HepG2 (cell line): Measurements from ENCODE around the gene DDX49. TPM values are rescaled to one million over a fixed set of nuclear protein-coding genes. Genes with fewer than 3 reads are reported as not detected.

Source experiments
- ATAC-seq: fragments of 200-7000 bp; cut with Tn5 transposase; 3 replicates; pipeline ENCODE4 v1.9.1; 2020; ENCODE audit warnings: mild to moderate bottlenecking, moderate library complexity
- BruUV-seq: library from RNA; stranded (reverse); fragments of 400-500 nt; replicated peaks from 2 replicates; lab custom pipeline; 2021; lab: Mats Ljungman, UMichigan
- CTCF ChIA-PET: fragments of 300-600 bp; formaldehyde crosslinking; extraction: SDS; loops from one replicate; lab custom pipeline; 2021; ENCODE audit warnings: low total read pairs, inconsistent platforms, low intra/inter-chr PET ratio; lab: Yijun Ruan, JAX
- POLR2A ChIA-PET: fragments of 350-600 bp; sonication (Branson Sonifier 250); formaldehyde crosslinking; loops from one replicate; lab custom pipeline; 2020; ENCODE audit warnings: antibody characterized with exemption, inconsistent platforms; lab: Yijun Ruan, JAX
- DNase-seq: peaks from one replicate; pipeline ENCODE4 v3.0.0-alpha.2; 2015; ENCODE audit warnings: low spot score
- FAIRE-seq: peaks from 3 replicates; lab custom pipeline; 2011; peaks lifted over from hg19 to GRCh38; lab: Jason Lieb, UNC
- H2AFZ ChIP-seq: one replicate; pipeline ENCODE4 v1.6.1; 2011; ENCODE audit warnings: low read length, inconsistent platforms
- H3K27ac ChIP-seq: fragments of 300-600 bp; 3 replicates; pipeline ENCODE4 v1.8.0; 2011; ENCODE audit warnings: mixed run types, mild to moderate bottlenecking, mixed read lengths, low read length, inconsistent platforms; ENCODE audit not compliant: insufficient read depth; ENCODE audit errors: extremely low read length
- H3K27me3 ChIP-seq, 2 experiments: fragments of 200-600 bp in 1 of 2; 2 replicates in 1 of 2; 3 replicates in 1 of 2; pipeline versions ENCODE4 v1.6.0 to v1.8.0; 2011; ENCODE audit warnings: low read length in 2 of 2, mild to moderate bottlenecking in 2 of 2, moderate library complexity in 2 of 2, inconsistent platforms in 1 of 2; ENCODE audit not compliant: insufficient read depth in 2 of 2, control insufficient read depth in 1 of 2
- H3K36me3 ChIP-seq, 2 experiments: fragments of 200-600 bp in 1 of 2; replicated peaks in 1 of 2; 2 replicates in 1 of 2; 3 replicates in 1 of 2; pipeline versions ENCODE4 v1.5.1 to v1.8.0; 2011; ENCODE audit warnings: low read length in 2 of 2, inconsistent platforms in 1 of 2; ENCODE audit not compliant: insufficient read depth in 2 of 2, control insufficient read depth in 1 of 2
- H3K4me1 ChIP-seq: 2 replicates; pipeline ENCODE4 v1.5.1; 2012; ENCODE audit warnings: low read length, inconsistent platforms; ENCODE audit not compliant: insufficient read depth
- H3K4me2 ChIP-seq: 2 replicates; pipeline ENCODE4 v1.6.0; 2011; ENCODE audit warnings: low read depth, low read length, inconsistent platforms
- H3K4me3 ChIP-seq, 3 experiments: fragments of 200-600 bp in 1 of 3; sonication (generic), shearing (Covaris generic) in 1 of 3; replicated peaks in 1 of 3; 2 replicates each; pipeline ENCODE4 v1.5.1; 2011 to 2016; ENCODE audit warnings: low read length in 3 of 3, inconsistent platforms in 2 of 3, low read depth in 2 of 3, mild to moderate bottlenecking in 2 of 3, control low read depth in 1 of 3, mixed read lengths in 1 of 3; ENCODE audit not compliant: insufficient read depth in 1 of 3
- H3K79me2 ChIP-seq: one replicate; pipeline ENCODE4 v1.6.1; 2011; ENCODE audit warnings: low read length, inconsistent platforms; ENCODE audit not compliant: insufficient read depth
- H3K9ac ChIP-seq: 2 replicates; pipeline ENCODE4 v1.6.0; 2011; ENCODE audit warnings: mild to moderate bottlenecking, low read depth, low read length, inconsistent platforms; ENCODE audit not compliant: insufficient read depth
- H3K9me3 ChIP-seq: 2 replicates; pipeline ENCODE4 v1.5.1; 2012; ENCODE audit warnings: mild to moderate bottlenecking, low read length
- H4K20me1 ChIP-seq: 2 replicates; pipeline ENCODE4 v1.6.0; 2011; ENCODE audit warnings: inconsistent platforms, mild to moderate bottlenecking, low read length, moderate library complexity; ENCODE audit not compliant: insufficient read depth
- AGO2 ChIP-seq: fragments of 200-400 bp; formaldehyde crosslinking; optimal IDR thresholded peaks from 2 replicates; pipeline ENCODE3; 2017; ENCODE audit warnings: mild to moderate bottlenecking, low read depth, low read length, moderate library complexity
- BHLHE40 ChIP-seq: IDR thresholded peaks from 2 replicates; pipeline ENCODE4 v1.6.1; 2011; ENCODE audit warnings: low read length, improper control_type of control experiment
- FIP1L1 ChIP-seq: fragments of 200-400 bp; formaldehyde crosslinking; IDR thresholded peaks from 2 replicates; pipeline ENCODE4 v1.6.1; 2018; ENCODE audit warnings: low read depth, mild to moderate bottlenecking, low read length, moderate library complexity, borderline replicate concordance; ENCODE audit not compliant: insufficient read depth
- HMGA1 ChIP-seq: sonication (generic); formaldehyde crosslinking; conservative IDR thresholded peaks from 2 replicates; pipeline ENCODE4 v1.4.0; 2020; ENCODE audit warnings: missing genetic modification reagents
- HOXD1 ChIP-seq: sonication (generic); formaldehyde crosslinking; IDR thresholded peaks from 2 replicates; pipeline ENCODE4 v1.5.0; 2020; ENCODE audit warnings: missing genetic modification reagents
- MBD4 ChIP-seq: IDR thresholded peaks from 2 replicates; pipeline ENCODE4 v1.6.1; 2012; ENCODE audit warnings: low read length, inconsistent platforms, borderline replicate concordance
- PPARG ChIP-seq: conservative IDR thresholded peaks from 2 replicates; pipeline ENCODE4 v1.6.1; 2016; ENCODE audit warnings: missing biosample characterization, missing genetic modification reagents
- RBFOX2 ChIP-seq: fragments of 200-400 bp; formaldehyde crosslinking; IDR thresholded peaks from 2 replicates; pipeline ENCODE4 v1.6.1; 2017; ENCODE audit warnings: low read depth, mild to moderate bottlenecking, low read length
- SMC3 ChIP-seq: IDR thresholded peaks from 2 replicates; pipeline ENCODE4 v1.6.1; 2011; ENCODE audit warnings: low read length, improper control_type of control experiment
- SRY ChIP-seq: sonication (generic); formaldehyde crosslinking; IDR thresholded peaks from 2 replicates; pipeline ENCODE4 v1.8.0; 2022; ENCODE audit warnings: mild to moderate bottlenecking, missing genetic modification reagents
- ZNF12 ChIP-seq: sonication (generic); formaldehyde crosslinking; IDR thresholded peaks from 2 replicates; pipeline ENCODE4 v1.5.0; 2020; ENCODE audit warnings: missing genetic modification reagents
- ZNF264 ChIP-seq: sonication (generic); formaldehyde crosslinking; IDR thresholded peaks from 2 replicates; pipeline ENCODE4 v1.4.0; 2020; ENCODE audit warnings: missing genetic modification reagents
- ZNF569 ChIP-seq: sonication (generic); formaldehyde crosslinking; IDR thresholded peaks from 2 replicates; pipeline ENCODE4 v1.5.0; 2020; ENCODE audit warnings: mild to moderate bottlenecking, missing genetic modification reagents, moderate library complexity, borderline replicate concordance
- ZNF616 ChIP-seq: sonication (generic); formaldehyde crosslinking; IDR thresholded peaks from 2 replicates; pipeline ENCODE4 v1.5.0; 2020; ENCODE audit warnings: low read depth, mild to moderate bottlenecking, missing genetic modification reagents
- ZNF775 ChIP-seq: sonication (generic); formaldehyde crosslinking; IDR thresholded peaks from 2 replicates; pipeline ENCODE4 v1.4.0; 2020; ENCODE audit warnings: missing genetic modification reagents, mild to moderate bottlenecking, moderate library complexity, borderline replicate concordance
- ZNF879 ChIP-seq: sonication (generic); formaldehyde crosslinking; IDR thresholded peaks from 2 replicates; pipeline ENCODE4 v1.8.1; 2023; ENCODE audit warnings: missing genetic modification reagents
- ZNF883 ChIP-seq: sonication (generic); formaldehyde crosslinking; IDR thresholded peaks from 2 replicates; pipeline ENCODE4 v1.5.1; 2020; ENCODE audit warnings: mild to moderate bottlenecking, missing genetic modification reagents; ENCODE audit errors: not compliant biosample characterization
- WGBS: methylation state at CpG from one replicate; pipeline ENCODE4 v1.1.6; 2017; ENCODE audit warnings: low lambda C conversion rate; 5-methylcytosine and 5-hydroxymethylcytosine counted together
- in situ Hi-C: cut with HindIII; loops from 2 replicates; pipeline ENCODE4 v1.10.0; 2017; ENCODE audit warnings: low pct_unique_long_range_greater_than_20kb; ENCODE audit not compliant: extremely low pct_ligation_motif_present
- intact Hi-C: fragments of 100-400 bp; cut with micrococcal nuclease; formaldehyde crosslinking; loops from one replicate; pipeline ENCODE4 v1.10.0; 2022; ENCODE audit not compliant: unreplicated experiment
- polyA plus RNA-seq, 8 experiments: library from polyadenylated mRNA; depleted of rRNA in 3 of 8; stranded (reverse) in 7 of 8; unstranded in 1 of 8; fragments of >200 nt; fragmentation: Illumina TruSeq in 4 of 8; extraction: Trizol in 4 of 8; gene quantifications; 2 replicates each; pipeline versions ENCODE4 v1.2.1 to v1.2.3, GENCODE V29; 2011 to 2016; ENCODE audit warnings: low read depth in 4 of 8, missing spikeins in 1 of 8, mixed read lengths in 1 of 8; ENCODE audit not compliant: insufficient read depth in 1 of 8
- total RNA-seq, 5 experiments: library from RNA; depleted of rRNA; stranded (reverse); fragments of >200 nt; fragmentation: Illumina TruSeq; extraction: Trizol; gene quantifications; 2 replicates each; pipeline ENCODE4 v1.2.3, GENCODE V29; 2016; ENCODE audit warnings: low read depth in 1 of 5

The DDX49 gene
- total and polyA plus RNA-seq, 2 of the 13 experiments (the other 11 are each of a cell fraction or from before 2014, with no cell fraction given): 27.0 to 46.2 TPM

GRCh38 chr19:18908917-18909619 lies 10.4 kb upstream of the DDX49 start:
- ATAC-seq: no peak
- Histone ChIP-seq H3K36me3 (peaks cover 33 to 64% of the 10 kb centered on the region in 2 experiments), H3K4me2 (no peak overlapping the region), H3K9ac (no peak overlapping the region), H2AFZ (no peak overlapping the region), H3K4me3 (no peak overlapping the region), H4K20me1 (no peaks in the 10 kb centered on the region), H3K9me3 (no peaks in the 10 kb centered on the region), H3K4me1 (no peaks in the 10 kb centered on the region), H3K79me2 (peaks cover 4% of the 10 kb centered on the region), H3K27me3 (no peaks in the 10 kb centered on the region), H3K27ac (no peak overlapping the region)
- ChIA-PET CTCF (no interaction called here), POLR2A (interaction anchor here (1.3 kb wide), 1 partner anchor 13 kb away, joined by 3 read pairs; the partner anchor contains the start of gene CERS1)
- TSS peak; percentile 45 for BruUV-seq
- no peak for DNase-seq
- in situ Hi-C loops (no loop called here), intact Hi-C loops (no loop called here)
- no peak for FAIRE-seq
- no peak for TF ChIP-seq ZNF883
- TF ChIP-seq ZNF12 (CRISPR knock-in tag): no peak
- no peak for TF ChIP-seq PPARG (CRISPR knock-in tag)
- TF ChIP-seq ZNF616: no peak
- no peak for TF ChIP-seq SRY (CRISPR knock-in tag)
- no peak for TF ChIP-seq ZNF879 (CRISPR knock-in tag)
- TF ChIP-seq MBD4: no peak
- no peak for TF ChIP-seq FIP1L1
- 97% methylated on average over 13 of the region's 17 CpGs for WGBS

- H4K20me1 ChIP-seq: no peaks in the 10 kb centered on the region
- intact Hi-C loops (no loop called here), in situ Hi-C loops (no loop called here)
- no peak overlapping the region for H3K4me3 ChIP-seq
- H3K4me2 ChIP-seq: no peak overlapping the region
- no peaks in the 10 kb centered on the region for H3K27me3 ChIP-seq
- H2AFZ ChIP-seq: no peak overlapping the region
- no peaks in the 10 kb centered on the region for H3K4me1 ChIP-seq
- peak; percentile 52 for TF ChIP-seq AGO2
- TF ChIP-seq ZNF775: no peak
- TF ChIP-seq ZNF264: no peak
- no peak for TF ChIP-seq ZNF569 (CRISPR knock-in tag)
- no peak for TF ChIP-seq HOXD1
- no peak for TF ChIP-seq BHLHE40
- no peak for TF ChIP-seq HMGA1 (CRISPR knock-in tag)
- TF ChIP-seq RBFOX2: 0 out of 2 replicates have a peak, but pooled peaks have one; percentile 29
- no peak for TF ChIP-seq SMC3
- TF ChIP-seq, all 625 proteins: peak for 2
- WGBS: 95% methylated on average over 3 of the region's 10 CpGs
- POLR2A ChIA-PET: no interaction called here
- no peak overlapping the region for H3K27ac ChIP-seq
- ATAC-seq: no peak
- H3K79me2 ChIP-seq: peaks cover 6% of the 10 kb centered on the region
- H3K9me3 ChIP-seq: no peaks in the 10 kb centered on the region
- CTCF ChIA-PET: no interaction called here
- no peak overlapping the region for H3K9ac ChIP-seq
- no peak for DNase-seq
- H3K36me3 ChIP-seq: peaks cover 31 to 63% of the 10 kb centered on the region in 2 experiments
- no peak for FAIRE-seq
- no TSS peak for BruUV-seq
These were observed 9.5 kb upstream of the DDX49 start for GRCh38 chr19:18910010-18910409.
